ENCODE data around the gene SLC8A3. TPM values are rescaled to one million over a fixed set of nuclear protein-coding genes. Genes with fewer than 3 reads are reported as not detected.

Gene SLC8A3
- total and polyA plus RNA-seq, 4 donors, result 0.23 to 0.45 TPM; not detected in 2

- Histone ChIP-seq H3K9me3 (ENCODE audit: control insufficient read depth, low read length) (no peaks in the 10 kb centered on the region), H3K27ac (ENCODE audit: low read depth in 1 of 2, low read length in 2 of 2) (no peak overlapping the region), H3K4me3 (ENCODE audit: low read length in 2 of 2) (no peak overlapping the region), H3K27me3 (ENCODE audit: control insufficient read depth in 1 of 2, insufficient read depth in 2 of 2, low read length in 1 of 2) (no peaks in the 10 kb centered on the region), H3K36me3 (ENCODE audit: control insufficient read depth in 1 of 2, insufficient read depth in 2 of 2, low read length in 1 of 2) (no peaks in the 10 kb centered on the region), H3K4me1 (ENCODE audit: control insufficient read depth in 1 of 2, insufficient read depth in 2 of 2, low read length in 2 of 2) (no peaks in the 10 kb centered on the region)
- intact Hi-C loops (cut with DNase I), result loop anchor here (1.0 to 2.0 kb wide), 2 partner anchors 209 to 210 kb away; no protein-coding TSS in a partner anchor
- peak; percentile 74 for ATAC-seq (ENCODE audit: low FRiP score)
- DNase-seq, result peak; percentile 77 to 93
- WGBS, 2 donors, result 31 to 32% methylated on average over 17 of the region's 17 CpGs
These were observed 160.8 kb downstream of the SLC8A3 start for GRCh38 chr14:70027785-70028428.

GRCh38 chr14:70023871-70024270 lies 164.9 kb downstream of the SLC8A3 start:
- Histone ChIP-seq H3K4me3 (ENCODE audit: low read length in 2 of 2) (no peak overlapping the region), H3K36me3 (ENCODE audit: control insufficient read depth in 1 of 2, insufficient read depth in 2 of 2, low read length in 1 of 2) (no peaks in the 10 kb centered on the region), H3K9me3 (ENCODE audit: control insufficient read depth, low read length) (no peaks in the 10 kb centered on the region), H3K27ac (ENCODE audit: low read depth in 1 of 2, low read length in 2 of 2) (no peak overlapping the region), H3K4me1 (ENCODE audit: control insufficient read depth in 1 of 2, insufficient read depth in 2 of 2, low read length in 2 of 2) (no peaks in the 10 kb centered on the region), H3K27me3 (ENCODE audit: control insufficient read depth in 1 of 2, insufficient read depth in 2 of 2, low read length in 1 of 2) (no peaks in the 10 kb centered on the region)
- ATAC-seq (ENCODE audit: low FRiP score) (no peak), DNase-seq (no peak)
- 0 to 41% methylated on average over 1 of the region's 1 CpG for WGBS, 2 donors
- intact Hi-C loops (cut with DNase I), result no loop called here

DNA sequence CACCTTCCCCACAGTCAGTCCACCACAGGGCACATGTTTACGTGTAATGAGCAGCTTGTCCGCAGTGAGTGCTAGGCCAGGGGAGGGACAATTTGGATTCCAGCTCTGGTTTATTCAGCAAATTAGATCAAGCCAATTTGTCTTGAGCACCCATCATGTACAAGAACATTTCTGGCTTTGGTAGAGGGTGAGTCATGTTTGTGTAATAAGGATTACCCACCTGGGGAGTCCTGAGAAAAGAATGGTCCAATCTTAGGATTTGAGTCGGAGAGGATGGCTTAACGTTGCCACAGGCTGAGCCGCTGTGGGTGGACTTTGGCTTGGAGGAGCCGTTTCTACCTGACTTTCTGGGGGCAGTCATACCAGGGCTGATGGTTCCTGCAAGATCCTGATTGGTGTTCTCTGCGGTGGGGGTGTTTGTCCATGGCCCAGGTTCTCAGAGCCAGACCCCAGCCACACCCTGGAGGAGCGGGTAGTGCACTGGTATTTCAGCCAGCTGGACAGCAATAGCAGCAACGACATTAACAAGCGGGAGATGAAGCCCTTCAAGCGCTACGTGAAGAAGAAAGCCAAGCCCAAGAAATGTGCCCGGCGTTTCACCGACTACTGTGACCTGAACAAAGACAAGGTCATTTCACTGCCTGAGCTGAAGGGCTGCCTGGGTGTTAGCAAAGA lies 165.8 kb downstream of the SLC8A3 start:
- no peak overlapping the region for H3K27ac ChIP-seq (ENCODE audit: low read depth in 1 of 2, low read length in 2 of 2)
- H3K4me3 ChIP-seq (ENCODE audit: low read length in 2 of 2), result no peak overlapping the region
- DNase-seq (no peak), ATAC-seq (ENCODE audit: low FRiP score) (no peak)
- H3K36me3 ChIP-seq (ENCODE audit: control insufficient read depth in 1 of 2, insufficient read depth in 2 of 2, low read length in 1 of 2), result no peaks in the 10 kb centered on the region
- intact Hi-C loops (cut with DNase I), result no loop called here
- no peaks in the 10 kb centered on the region for H3K4me1 ChIP-seq (ENCODE audit: control insufficient read depth in 1 of 2, insufficient read depth in 2 of 2, low read length in 2 of 2)
- WGBS, 2 donors, result 93 to 94% methylated on average over 15 of the region's 15 CpGs
- no peaks in the 10 kb centered on the region for H3K27me3 ChIP-seq (ENCODE audit: control insufficient read depth in 1 of 2, insufficient read depth in 2 of 2, low read length in 1 of 2)
- no peaks in the 10 kb centered on the region for H3K9me3 ChIP-seq (ENCODE audit: control insufficient read depth, low read length)

GRCh38 chr14:70021548-70022220 lies 167.1 kb downstream of the SLC8A3 start:
- Histone ChIP-seq H3K9me3 (ENCODE audit: control insufficient read depth, low read length) (no peaks in the 10 kb centered on the region), H3K36me3 (ENCODE audit: control insufficient read depth in 1 of 2, insufficient read depth in 2 of 2, low read length in 1 of 2) (no peaks in the 10 kb centered on the region), H3K4me1 (ENCODE audit: control insufficient read depth in 1 of 2, insufficient read depth in 2 of 2, low read length in 2 of 2) (no peaks in the 10 kb centered on the region), H3K27ac (ENCODE audit: low read depth in 1 of 2, low read length in 2 of 2) (no peak overlapping the region), H3K4me3 (ENCODE audit: low read length in 2 of 2) (no peak overlapping the region), H3K27me3 (ENCODE audit: control insufficient read depth in 1 of 2, insufficient read depth in 2 of 2, low read length in 1 of 2) (no peaks in the 10 kb centered on the region)
- WGBS, 2 donors, result 85 to 87% methylated on average over 8 of the region's 8 CpGs
- ATAC-seq (ENCODE audit: low FRiP score) (no peak), DNase-seq (no peak)
- intact Hi-C loops (cut with DNase I), result no loop called here

GRCh38 chr14:70020352-70021170 lies 168.2 kb downstream of the SLC8A3 start:
- Histone ChIP-seq H3K4me1 (ENCODE audit: control insufficient read depth in 1 of 2, insufficient read depth in 2 of 2, low read length in 2 of 2) (no peaks in the 10 kb centered on the region), H3K27me3 (ENCODE audit: control insufficient read depth in 1 of 2, insufficient read depth in 2 of 2, low read length in 1 of 2) (no peaks in the 10 kb centered on the region), H3K4me3 (ENCODE audit: low read length in 2 of 2) (no peak overlapping the region), H3K9me3 (ENCODE audit: control insufficient read depth, low read length) (no peaks in the 10 kb centered on the region), H3K27ac (ENCODE audit: low read depth in 1 of 2, low read length in 2 of 2) (no peak overlapping the region), H3K36me3 (ENCODE audit: control insufficient read depth in 1 of 2, insufficient read depth in 2 of 2, low read length in 1 of 2) (no peaks in the 10 kb centered on the region)
- ATAC-seq (ENCODE audit: low FRiP score), result no peak
- no peak for DNase-seq
- WGBS, 2 donors, result 56 to 58% methylated on average over 8 of the region's 8 CpGs
- intact Hi-C loops (cut with DNase I), result no loop called here

- Histone ChIP-seq H3K4me1 (ENCODE audit: control insufficient read depth in 1 of 2, insufficient read depth in 2 of 2, low read length in 2 of 2) (no peaks in the 10 kb centered on the region), H3K27me3 (ENCODE audit: control insufficient read depth in 1 of 2, insufficient read depth in 2 of 2, low read length in 1 of 2) (no peaks in the 10 kb centered on the region), H3K9me3 (ENCODE audit: control insufficient read depth, low read length) (no peaks in the 10 kb centered on the region), H3K36me3 (ENCODE audit: control insufficient read depth in 1 of 2, insufficient read depth in 2 of 2, low read length in 1 of 2) (no peaks in the 10 kb centered on the region), H3K27ac (ENCODE audit: low read depth in 1 of 2, low read length in 2 of 2) (no peak overlapping the region), H3K4me3 (ENCODE audit: low read length in 2 of 2) (no peak overlapping the region)
- intact Hi-C loops (cut with DNase I), result no loop called here
- ATAC-seq (ENCODE audit: low FRiP score), result no peak
- no peak for DNase-seq
These were observed 169.1 kb downstream of the SLC8A3 start for GRCh38 chr14:70019695-70020094.

DNA sequence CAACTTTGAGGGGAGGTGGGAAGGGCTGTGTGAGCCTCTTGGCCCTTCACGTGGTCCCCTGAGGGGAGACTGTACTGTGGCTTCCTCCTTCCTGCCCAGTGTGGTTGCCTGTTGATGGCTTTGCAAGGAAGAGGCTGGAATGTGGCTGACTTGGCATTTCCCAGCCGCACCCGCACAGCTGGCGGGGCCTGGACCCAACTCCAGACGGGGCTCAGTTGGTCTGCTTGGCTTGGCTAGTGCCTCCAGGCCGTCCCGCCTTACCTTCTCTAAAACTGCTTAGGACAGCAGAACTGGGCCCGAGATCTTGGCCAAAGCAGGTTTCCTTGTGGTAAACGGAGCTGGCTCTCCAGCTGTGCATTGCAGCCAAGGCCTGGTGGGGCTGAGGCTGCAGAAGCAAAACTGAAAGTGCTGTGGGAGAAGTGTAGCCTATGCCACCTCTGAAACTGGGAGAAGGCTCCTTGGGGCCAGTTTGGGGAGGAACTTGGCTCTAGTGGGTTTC lies 170.0 kb downstream of the SLC8A3 start:
- Histone ChIP-seq H3K27me3 (ENCODE audit: control insufficient read depth in 1 of 2, insufficient read depth in 2 of 2, low read length in 1 of 2) (no peaks in the 10 kb centered on the region), H3K4me1 (ENCODE audit: control insufficient read depth in 1 of 2, insufficient read depth in 2 of 2, low read length in 2 of 2) (no peaks in the 10 kb centered on the region), H3K9me3 (ENCODE audit: control insufficient read depth, low read length) (no peaks in the 10 kb centered on the region), H3K27ac (ENCODE audit: low read depth in 1 of 2, low read length in 2 of 2) (peak overlapping the region in 1 of 2 donors; percentile 2), H3K4me3 (ENCODE audit: low read length in 2 of 2) (no peak overlapping the region), H3K36me3 (ENCODE audit: control insufficient read depth in 1 of 2, insufficient read depth in 2 of 2, low read length in 1 of 2) (no peaks in the 10 kb centered on the region)
- 3 to 4% methylated on average over 9 of the region's 9 CpGs for WGBS, 2 donors
- intact Hi-C loops (cut with DNase I), result no loop called here
- peak; percentile 76 for ATAC-seq (ENCODE audit: low FRiP score)
- peak in 1 of 2 donors; percentile 74 for DNase-seq

DNA sequence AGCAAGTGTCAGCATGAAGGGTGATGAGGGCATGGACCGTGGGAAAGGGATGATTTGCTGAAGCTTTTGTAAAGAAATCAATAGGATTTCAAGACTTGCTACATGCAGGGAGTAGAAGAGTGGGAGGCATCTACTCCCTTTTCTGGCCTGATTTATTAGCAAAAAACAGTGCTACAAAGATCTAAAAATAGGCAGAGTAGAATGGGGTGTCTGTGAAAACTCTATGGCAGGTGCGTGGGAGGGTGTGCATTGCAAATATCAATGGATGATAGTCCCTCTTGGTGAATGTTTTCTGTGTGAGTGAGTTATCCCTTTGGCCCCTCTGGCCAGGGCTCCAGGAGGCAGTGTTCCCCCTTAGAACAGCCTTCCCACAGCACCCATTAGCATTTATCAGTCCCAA lies 170.5 kb downstream of the SLC8A3 start:
- Histone ChIP-seq H3K9me3 (ENCODE audit: control insufficient read depth, low read length) (no peaks in the 10 kb centered on the region), H3K27me3 (ENCODE audit: control insufficient read depth in 1 of 2, insufficient read depth in 2 of 2, low read length in 1 of 2) (no peaks in the 10 kb centered on the region), H3K36me3 (ENCODE audit: control insufficient read depth in 1 of 2, insufficient read depth in 2 of 2, low read length in 1 of 2) (no peaks in the 10 kb centered on the region), H3K4me1 (ENCODE audit: control insufficient read depth in 1 of 2, insufficient read depth in 2 of 2, low read length in 2 of 2) (no peaks in the 10 kb centered on the region), H3K27ac (ENCODE audit: low read depth in 1 of 2, low read length in 2 of 2) (no peak overlapping the region), H3K4me3 (ENCODE audit: low read length in 2 of 2) (no peak overlapping the region)
- intact Hi-C loops (cut with DNase I), result no loop called here
- 66 to 67% methylated on average over 2 of the region's 2 CpGs for WGBS, 2 donors
- DNase-seq (no peak), ATAC-seq (ENCODE audit: low FRiP score) (no peak)

Data from aorta (tissue), 5 donors.